ENCODE data around the gene RAVER2. TPM values are rescaled to one million over a fixed set of nuclear protein-coding genes. Genes with fewer than 3 reads are reported as not detected.

RAVER2 gene
- total RNA-seq, 2 experiments from 2014 or later: 0.08 TPM; not detected in 1

GRCh38 chr1:64864018-64864940 is 119.4 kb downstream of the RAVER2 start:
- Histone ChIP-seq H2AFZ (ENCODE audit: low read length) (no peak overlapping the region), H3K9me3 (ENCODE audit: low read length) (no peaks in the 10 kb centered on the region), H3K27ac (ENCODE audit: low read depth, low read length, poor library complexity, severe bottlenecking) (peak overlapping the region; percentile 80), H3K4me1 (ENCODE audit: insufficient read depth, low read length, poor library complexity, severe bottlenecking) (peaks cover 51% of the 10 kb centered on the region), H3K4me2 (ENCODE audit: low read length) (peak overlapping the region; percentile 82), H3K36me3 (ENCODE audit: insufficient read depth, low read length) (peaks cover 80% of the 10 kb centered on the region), H4K20me1 (ENCODE audit: insufficient read depth, low read length) (peaks cover 14% of the 10 kb centered on the region), H3K79me2 (ENCODE audit: insufficient read depth, low read depth, low read length) (peaks cover 9% of the 10 kb centered on the region; the same call in 1 of the 2 replicates), H3K9me2 (ENCODE audit: insufficient read depth, low read length) (no peaks in the 10 kb centered on the region), H3K4me3 (ENCODE audit: low read depth, low read length, poor library complexity, severe bottlenecking) (peak overlapping the region; percentile 44)
- DNase-seq (ENCODE audit: low spot score): peak; percentile 97
- POLR2A ChIA-PET: interaction anchor here (0.5 to 3.7 kb wide), 7 partner anchors 8 to 1029 kb away, joined by 3 to 21 read pairs (median 6); partner anchors contain the start of gene JAK1
- CTCF ChIA-PET (ENCODE audit: unreplicated experiment): interaction anchor here (1.1 kb wide), 1 partner anchor 96 kb away, joined by 3 read pairs; no protein-coding TSS in a partner anchor
- TF ChIP-seq, protein P1, sequence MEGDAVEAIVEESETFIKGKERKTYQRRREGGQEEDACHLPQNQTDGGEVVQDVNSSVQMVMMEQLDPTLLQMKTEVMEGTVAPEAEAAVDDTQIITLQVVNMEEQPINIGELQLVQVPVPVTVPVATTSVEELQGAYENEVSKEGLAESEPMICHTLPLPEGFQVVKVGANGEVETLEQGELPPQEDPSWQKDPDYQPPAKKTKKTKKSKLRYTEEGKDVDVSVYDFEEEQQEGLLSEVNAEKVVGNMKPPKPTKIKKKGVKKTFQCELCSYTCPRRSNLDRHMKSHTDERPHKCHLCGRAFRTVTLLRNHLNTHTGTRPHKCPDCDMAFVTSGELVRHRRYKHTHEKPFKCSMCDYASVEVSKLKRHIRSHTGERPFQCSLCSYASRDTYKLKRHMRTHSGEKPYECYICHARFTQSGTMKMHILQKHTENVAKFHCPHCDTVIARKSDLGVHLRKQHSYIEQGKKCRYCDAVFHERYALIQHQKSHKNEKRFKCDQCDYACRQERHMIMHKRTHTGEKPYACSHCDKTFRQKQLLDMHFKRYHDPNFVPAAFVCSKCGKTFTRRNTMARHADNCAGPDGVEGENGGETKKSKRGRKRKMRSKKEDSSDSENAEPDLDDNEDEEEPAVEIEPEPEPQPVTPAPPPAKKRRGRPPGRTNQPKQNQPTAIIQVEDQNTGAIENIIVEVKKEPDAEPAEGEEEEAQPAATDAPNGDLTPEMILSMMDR (conservative IDR thresholded peaks at IDR 0.05; ENCODE audit: low read length): 0 out of 2 replicates have a peak, but pooled peaks have one; percentile 10
- no peak for TF ChIP-seq EZH2phosphoT487 (IDR thresholded peaks at IDR 0.05; ENCODE audit: borderline replicate concordance, low read depth, low read length)
- no TSS peak for BruUV-seq (replicated peaks)
- intact Hi-C loops (cut with micrococcal nuclease; ENCODE audit: unreplicated experiment): loop anchor here (1.0 to 2.0 kb wide), 4 partner anchors 29 to 203 kb away; partner anchors contain the start of gene JAK1

DNA sequence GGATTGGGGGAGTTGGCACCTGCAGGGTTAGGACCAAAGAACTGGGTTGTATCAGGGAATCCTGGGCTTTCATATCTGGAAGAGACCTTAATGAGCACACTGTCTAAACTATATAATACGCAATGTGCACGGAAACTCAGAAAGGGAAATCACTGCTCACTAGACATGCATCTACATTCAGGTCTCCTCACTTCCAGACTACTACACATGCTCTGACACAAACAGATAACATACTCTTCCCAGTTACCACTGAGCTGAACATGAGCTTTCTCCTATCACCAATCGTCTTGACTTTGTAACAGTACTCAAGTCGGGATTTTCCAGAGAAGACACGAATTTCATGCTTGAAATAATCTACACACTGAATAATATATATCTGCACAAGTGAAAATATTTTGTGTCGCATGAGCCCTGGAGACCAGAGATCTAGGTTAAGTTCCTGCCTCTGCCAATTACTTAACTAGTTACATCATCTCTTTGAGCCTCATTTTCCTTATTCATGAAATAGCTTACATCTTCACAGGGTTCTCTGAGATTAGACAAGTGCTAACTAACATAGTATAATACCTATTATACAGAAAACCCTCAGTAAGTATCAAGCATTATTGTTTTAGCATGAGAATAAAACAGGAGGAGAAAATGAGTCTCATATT is 120.4 kb downstream of the RAVER2 start:
- POLR2A ChIA-PET: interaction anchor here (0.6 to 3.7 kb wide), 5 partner anchors 10 to 1028 kb away, joined by 3 to 21 read pairs (median 6); no protein-coding TSS in a partner anchor
- CTCF ChIA-PET (ENCODE audit: unreplicated experiment): interaction anchor here (0.9 to 1.1 kb wide), 2 partner anchors 95 to 97 kb away, joined by 3 read pairs; no protein-coding TSS in a partner anchor
- DNase-seq (ENCODE audit: low spot score): no peak
- H3K4me1 ChIP-seq (ENCODE audit: insufficient read depth, low read length, poor library complexity, severe bottlenecking): peaks cover 51% of the 10 kb centered on the region
- H3K79me2 ChIP-seq (ENCODE audit: insufficient read depth, low read depth, low read length): peaks cover 9% of the 10 kb centered on the region; the same call in 1 of the 2 replicates
- H3K36me3 ChIP-seq (ENCODE audit: insufficient read depth, low read length): peaks cover 81% of the 10 kb centered on the region
- no peak overlapping the region for H2AFZ ChIP-seq (ENCODE audit: low read length)
- H3K9me2 ChIP-seq (ENCODE audit: insufficient read depth, low read length): no peaks in the 10 kb centered on the region
- H3K9me3 ChIP-seq (ENCODE audit: low read length): no peaks in the 10 kb centered on the region
- intact Hi-C loops (cut with micrococcal nuclease; ENCODE audit: unreplicated experiment): loop anchor here (2.0 kb wide), 3 partner anchors 28 to 202 kb away; no protein-coding TSS in a partner anchor
- no peak overlapping the region for H3K4me3 ChIP-seq (ENCODE audit: low read depth, low read length, poor library complexity, severe bottlenecking)
- TF ChIP-seq, protein P1 (conservative IDR thresholded peaks at IDR 0.05; ENCODE audit: low read length): no peak
- TF ChIP-seq EZH2phosphoT487 (IDR thresholded peaks at IDR 0.05; ENCODE audit: borderline replicate concordance, low read depth, low read length): no peak
- H3K4me2 ChIP-seq (ENCODE audit: low read length): peak overlapping the region; percentile 82
- H3K27ac ChIP-seq (ENCODE audit: low read depth, low read length, poor library complexity, severe bottlenecking): peak overlapping the region; percentile 80
- peaks cover 14% of the 10 kb centered on the region for H4K20me1 ChIP-seq (ENCODE audit: insufficient read depth, low read length)
- no TSS peak for BruUV-seq (replicated peaks)
